Suppressor macrophage treated with lipopolysaccharide for 1 hour (primary cell): ENCODE data around the gene MYDGF.

Experiments used
- DNase-seq, 3 donors: peaks; one replicate each; pipeline ENCODE4 v3.0.0-alpha.2; 2020 to 2022

Gene MYDGF

DNA sequence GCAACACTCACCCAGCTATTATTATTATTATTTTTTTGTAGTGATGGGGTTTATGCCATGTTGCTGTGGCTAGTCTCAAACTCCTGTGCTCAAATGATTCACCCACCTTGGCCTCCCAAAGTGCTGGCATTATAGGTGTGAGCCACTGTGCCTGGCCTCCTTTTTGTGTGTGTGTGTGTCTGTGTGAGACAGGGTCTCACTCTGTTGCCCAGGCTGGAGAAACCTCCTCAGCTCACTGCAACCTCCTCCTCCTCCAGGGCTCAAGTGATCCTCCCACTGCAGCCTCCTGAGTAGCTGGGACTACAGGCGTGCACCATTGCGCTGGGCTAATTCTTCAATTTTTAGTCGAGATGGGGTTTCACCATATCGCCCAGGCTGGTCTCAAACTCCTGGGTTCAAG lies 3.6 kb upstream of the MYDGF start:
- no peak for DNase-seq

DNA sequence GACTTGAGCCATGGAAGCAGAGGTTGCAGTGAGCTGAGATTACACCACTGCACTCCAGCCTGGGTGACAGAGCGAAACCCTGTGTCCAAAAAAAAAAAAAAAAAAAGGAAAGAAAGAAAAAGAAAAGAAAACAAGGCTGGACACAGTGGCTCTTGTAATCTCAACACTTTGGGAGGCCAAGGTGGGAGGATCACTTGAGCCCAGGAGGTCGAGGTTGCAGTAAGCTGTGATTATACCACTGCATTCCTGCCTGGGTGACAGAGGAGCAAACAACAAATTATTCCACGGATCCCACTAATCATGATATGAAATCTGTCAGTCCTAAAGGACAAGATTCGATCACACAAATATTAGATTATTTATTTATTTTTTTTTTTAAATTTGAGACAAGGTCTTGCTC lies 3.1 kb upstream of the MYDGF start:
- DNase-seq = no peak

DNA sequence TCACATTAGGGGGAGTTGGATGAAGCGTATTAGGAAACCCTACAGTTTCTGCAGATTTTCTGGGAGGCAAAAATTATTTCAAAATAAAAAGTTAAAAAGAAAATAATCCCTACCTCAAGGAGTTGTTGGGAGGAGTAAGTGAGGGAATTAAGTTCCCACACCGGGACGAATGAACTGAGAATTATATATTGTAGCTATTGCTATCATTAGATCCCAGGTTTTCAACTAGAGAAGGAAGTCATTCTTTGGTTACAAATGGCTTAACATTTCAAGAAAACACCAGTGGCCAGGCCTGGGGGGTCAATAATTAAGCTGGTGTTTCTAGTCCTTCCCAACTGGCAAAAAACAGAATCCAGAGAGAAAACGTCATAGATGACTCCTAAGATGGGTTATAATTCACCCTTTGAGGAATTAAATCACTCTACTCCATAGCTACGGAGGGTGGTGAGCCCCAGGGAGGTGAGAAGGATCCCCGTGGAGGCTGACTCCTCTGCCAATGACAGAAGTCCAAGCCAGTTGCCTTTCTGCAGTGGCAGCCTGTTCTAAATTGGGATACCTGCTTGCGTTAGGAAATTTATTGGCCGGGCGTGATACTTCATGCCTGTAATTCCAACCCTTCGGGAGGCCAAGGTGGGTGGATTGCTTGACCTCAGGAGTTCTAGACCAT lies 1.2 kb upstream of the MYDGF start:
- no peak for DNase-seq

DNA sequence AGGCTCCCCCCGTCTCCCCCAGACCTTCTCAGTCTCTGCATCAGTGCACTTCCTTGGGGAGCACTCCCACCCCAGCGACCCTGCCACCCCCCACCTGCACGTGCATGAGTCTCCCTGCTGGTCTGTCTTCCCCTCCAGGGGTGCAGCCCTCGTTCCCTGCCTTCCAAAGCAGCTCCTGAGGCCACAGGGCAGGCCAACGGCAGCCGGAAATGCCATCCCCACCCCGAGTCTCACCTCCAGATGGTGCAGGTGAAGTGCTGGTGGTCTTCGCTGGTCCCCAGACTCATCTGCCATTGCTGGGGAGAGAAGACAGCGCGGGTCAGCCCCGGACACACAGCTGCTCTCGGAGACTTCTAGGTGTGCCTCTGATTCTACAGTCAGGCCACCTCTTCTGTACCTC lies 5.5 kb downstream of the MYDGF start:
- no peak for DNase-seq

DNA sequence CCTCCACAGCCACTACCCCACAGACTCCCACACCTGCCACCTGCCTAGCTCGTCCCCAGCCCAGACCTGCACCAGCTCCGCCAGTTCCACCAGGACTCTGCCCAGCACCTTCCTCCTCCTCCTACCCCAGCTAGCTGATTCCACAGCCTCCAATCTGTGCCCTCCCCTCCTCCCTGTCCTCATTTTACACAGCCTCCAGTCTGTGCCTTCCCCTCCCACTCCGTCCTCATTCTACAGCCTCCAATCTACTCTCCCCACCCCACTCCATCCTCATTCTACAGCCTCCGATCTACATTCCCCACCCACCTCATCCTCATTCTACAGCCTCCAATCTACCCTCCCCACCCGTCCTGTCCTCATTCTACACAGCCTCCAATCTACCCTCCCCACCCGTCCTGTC lies 7.3 kb downstream of the MYDGF start:
- no peak for DNase-seq

DNA sequence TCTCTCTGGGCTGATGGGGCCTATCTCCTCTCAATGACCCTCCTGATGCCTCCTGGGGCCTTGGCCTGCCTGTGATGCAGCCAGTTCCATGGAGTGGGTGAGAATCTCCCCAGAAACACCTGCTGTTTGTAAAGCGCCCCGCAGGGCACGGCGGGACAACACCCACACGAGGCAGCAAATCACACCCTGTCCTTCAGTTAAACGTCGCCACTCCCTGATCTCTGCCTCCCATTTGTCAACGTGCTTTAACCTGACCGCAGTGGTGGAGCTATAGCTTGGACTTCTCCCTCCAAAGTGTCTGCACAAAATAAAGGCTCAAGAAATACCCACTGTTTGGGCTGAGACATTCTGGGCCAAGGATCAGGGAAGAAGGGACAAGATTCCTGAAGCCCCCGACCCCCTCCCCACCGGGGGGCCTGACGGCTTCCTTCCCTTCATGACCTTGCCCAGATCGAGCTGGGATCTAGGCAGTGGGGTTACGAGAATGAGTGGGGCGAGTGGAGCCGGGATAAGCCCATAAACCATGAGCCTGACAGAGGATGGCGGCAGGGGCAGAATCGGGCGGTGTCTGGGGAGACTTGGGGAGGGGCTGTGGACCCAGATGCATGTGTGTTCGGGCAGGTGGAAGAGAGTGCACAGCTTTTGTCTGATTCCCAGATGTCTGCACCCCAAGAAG lies 8.0 kb downstream of the MYDGF start:
- DNase-seq = no peak

DNA sequence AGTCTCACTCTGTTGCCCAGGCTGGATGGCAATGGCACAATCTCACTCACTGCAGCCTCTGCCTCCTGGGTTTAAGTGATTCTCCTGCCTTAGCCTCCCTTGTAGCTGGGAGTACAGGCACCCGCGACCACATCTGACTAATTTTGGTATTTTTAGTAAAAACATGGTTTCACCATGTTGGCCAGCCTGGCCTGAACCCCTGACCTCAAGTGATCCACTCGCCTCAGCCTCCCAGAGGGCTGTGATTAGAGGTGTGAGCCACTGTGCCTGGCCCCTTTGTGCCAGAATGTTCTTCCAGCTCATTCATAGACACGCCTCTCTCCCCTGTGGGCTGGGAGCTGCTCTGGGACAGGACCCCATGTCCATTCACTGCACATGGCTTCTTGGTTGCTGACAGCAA lies 9.1 kb downstream of the MYDGF start:
- no peak for DNase-seq

DNA sequence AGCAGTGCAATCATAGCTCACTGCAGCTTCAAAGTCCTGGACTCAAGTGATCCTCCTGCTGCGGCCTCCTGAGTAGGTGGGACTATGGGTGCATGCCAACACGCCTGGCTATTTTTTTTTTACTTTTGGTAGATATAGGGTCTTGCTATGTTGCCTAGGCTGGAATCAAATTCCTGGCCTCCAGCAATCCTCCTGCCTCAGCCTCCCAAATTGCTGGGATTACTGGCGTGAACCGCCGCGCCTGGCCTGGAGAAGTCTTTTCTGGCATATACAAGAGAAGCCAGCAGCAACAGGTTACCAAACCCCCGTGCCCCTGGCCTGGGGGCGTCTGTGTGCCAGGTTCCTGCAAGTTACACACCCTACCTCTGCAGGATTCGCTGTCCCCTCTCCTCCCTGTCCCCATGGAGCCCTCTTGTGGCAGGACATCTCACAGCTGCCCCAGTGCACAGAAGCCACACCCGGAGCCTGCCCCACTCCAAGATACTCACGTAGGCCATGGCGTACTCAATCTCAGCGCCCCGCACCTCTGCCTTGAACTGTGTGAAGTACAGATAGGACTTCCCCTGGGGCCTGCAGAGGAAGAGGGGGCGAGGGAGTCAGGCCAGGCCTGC lies 9.9 kb downstream of the MYDGF start:
- DNase-seq = peak; percentile 50 to 67 (median 53)

DNA sequence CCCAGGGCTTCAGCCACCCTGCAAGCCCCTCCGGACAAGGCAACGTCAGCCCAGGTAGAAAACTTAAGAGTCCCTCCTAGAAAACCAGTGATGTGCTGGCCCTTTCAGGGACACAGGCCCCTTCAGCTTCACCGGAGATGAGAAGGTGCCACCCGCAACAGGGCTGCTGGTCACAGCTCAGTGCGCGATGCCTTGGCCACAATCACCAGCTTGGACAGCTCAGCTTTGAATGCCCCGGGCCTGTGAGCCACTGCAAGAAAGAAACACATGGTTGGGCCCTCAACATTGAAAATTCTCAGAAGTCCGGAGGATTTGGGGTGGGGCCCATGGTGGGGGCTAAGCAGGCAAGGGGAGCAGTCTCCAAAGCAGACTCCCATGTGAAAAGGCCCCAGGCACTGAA lies 12.3 kb downstream of the MYDGF start:
- DNase-seq = no peak

DNA sequence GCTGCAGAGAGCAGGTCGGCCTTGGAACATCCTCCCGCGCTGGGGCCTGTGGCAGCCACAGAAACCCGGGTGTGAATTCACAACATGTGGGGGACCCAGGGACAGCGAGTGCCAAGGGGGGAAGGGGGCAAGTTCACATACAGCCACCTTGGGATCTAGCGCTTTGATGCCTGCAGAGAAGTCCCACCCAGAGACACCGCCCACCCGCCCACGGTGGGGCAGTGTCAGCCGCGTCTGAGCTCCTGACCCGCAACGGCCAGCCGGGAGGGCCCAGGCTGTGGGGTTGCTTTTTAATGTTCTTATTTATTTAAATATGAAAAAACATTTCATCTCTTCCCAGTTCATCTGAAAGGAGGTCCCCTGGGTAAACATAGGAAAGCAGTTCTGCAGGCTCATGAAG lies 12.9 kb downstream of the MYDGF start:
- DNase-seq = no peak

DNA sequence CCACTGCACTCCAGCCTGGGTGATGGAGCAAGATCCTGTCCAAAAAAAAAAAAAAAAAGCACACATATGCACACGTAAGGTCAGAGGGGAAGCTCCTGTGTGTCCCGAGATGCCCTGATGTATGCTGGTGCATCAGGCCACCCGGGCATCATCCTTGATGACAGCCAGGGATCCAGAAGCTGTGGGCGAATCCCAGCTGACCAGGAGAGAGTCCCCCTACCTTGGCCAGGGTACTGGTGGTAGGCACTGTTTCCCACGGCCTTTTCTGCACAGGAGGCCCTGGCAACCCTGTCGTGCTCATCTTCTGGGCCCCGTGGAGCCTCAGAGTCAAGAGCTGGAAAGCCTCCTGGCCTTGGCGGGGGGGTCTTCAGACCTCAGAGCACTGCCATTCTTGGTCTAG lies 14.0 kb downstream of the MYDGF start:
- DNase-seq = no peak

DNA sequence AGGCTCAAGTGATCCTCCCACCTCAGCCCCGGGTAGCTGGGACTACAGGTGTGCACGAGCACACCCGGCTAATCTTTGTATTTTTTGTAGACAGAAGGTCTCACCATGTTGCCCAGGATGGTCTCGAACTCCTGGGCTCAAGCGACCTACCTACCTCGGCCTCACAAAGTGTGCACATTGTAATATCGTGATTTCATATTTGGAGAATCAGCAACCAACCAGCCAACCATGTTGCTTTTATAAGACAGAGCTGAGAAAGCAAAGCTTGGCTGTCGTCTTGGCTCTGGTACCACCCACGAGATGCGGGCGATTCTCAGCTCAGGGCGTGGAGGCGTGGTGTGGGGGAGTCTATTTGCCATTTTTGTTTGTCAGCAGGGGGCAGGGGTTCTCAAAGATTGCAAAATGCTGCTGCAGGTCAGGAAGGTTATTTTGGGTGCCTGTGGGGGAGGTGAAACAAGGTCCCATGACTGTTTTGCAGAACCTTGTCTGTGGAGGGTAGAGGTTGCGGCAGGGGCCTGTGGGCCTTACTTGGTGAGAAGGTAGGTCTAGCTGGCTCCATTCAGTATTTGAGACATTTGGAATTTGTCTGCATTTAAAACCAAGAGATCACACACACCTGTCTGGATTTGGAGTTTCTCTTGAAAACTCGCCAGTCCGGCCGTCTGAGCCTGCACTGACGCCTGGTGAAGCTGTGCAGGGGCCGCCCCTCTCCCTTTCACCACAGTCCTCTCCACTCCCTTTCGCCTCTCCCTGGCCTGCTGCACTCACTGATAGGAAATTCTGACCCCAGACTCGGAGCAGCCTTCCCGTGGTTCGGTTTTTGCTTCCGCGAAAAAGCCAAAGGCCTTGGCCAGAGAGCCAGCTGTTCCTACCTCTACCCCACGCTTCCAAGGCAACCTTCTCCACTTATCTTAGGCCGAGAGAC lies 15.4 kb downstream of the MYDGF start:
- peak; percentile 42 to 70 (median 69) for DNase-seq

DNA sequence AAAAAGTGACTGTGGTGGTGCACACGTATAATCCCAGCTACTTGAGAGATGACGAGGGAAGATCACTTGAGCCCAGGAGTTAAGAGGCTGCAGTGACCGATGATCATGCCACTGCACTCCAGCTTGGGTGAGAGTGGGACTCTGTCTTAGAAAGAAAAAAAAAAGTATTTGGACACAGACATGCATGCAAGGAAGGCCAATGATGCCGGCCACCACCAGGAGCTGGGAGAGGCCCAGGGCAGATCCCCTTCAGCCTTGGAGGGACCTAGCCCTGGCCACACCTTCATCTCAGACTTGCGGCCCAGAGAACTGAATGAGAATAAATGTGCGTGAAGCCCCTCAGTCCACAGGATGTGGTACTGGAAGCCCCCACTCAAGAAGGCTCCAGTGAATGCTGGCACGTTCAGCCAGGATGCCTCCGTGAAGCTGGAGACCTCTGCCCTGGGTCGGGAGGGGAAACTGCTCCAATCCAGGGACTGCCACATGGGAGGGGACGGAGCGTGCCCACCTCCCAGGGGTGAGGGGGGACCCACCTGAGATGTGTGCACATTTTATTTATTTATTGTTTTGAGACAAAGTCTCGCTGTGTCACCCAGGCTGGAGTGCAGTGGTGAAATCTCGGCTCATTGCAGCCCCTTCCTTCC lies 16.2 kb downstream of the MYDGF start:
- DNase-seq = no peak

DNA sequence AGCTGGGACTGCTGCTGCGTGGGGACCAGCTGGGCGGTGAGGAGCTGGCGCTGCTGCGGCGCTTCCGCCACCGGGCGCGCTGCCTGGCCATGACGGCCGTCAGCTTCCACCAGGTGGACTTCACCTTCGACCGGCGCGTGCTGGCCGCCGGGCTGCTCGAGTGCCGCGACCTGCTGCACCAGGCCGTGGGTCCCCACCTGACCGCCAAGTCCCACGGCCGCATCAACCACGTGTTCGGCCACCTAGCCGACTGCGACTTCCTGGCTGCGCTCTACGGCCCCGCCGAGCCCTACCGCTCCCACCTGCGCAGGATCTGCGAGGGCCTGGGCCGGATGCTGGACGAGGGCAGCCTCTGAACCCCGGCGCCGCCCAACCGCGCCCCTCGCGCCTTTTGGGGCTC lies 18.1 kb downstream of the MYDGF start:
- no peak for DNase-seq

DNA sequence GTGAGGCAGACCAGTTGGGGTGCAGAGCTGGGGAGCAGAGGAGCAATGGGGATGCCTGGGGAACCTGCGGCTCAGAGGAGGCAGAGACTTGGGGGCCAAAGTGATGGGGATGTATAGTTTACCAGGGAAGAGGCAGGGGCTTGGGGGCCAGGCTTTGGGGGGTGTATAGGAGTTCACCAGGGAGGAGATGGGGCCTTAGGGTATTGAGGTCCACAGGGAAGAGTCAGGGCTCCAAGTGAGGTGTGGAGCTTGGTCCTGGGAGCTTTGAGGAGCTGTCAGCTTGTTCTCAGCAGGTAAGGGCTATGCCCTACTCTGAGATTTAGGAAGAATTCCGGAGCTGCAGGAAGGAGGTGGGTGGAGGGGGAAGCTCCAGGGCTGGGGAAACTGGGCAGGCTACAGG lies 20.0 kb downstream of the MYDGF start:
- no peak for DNase-seq

DNA sequence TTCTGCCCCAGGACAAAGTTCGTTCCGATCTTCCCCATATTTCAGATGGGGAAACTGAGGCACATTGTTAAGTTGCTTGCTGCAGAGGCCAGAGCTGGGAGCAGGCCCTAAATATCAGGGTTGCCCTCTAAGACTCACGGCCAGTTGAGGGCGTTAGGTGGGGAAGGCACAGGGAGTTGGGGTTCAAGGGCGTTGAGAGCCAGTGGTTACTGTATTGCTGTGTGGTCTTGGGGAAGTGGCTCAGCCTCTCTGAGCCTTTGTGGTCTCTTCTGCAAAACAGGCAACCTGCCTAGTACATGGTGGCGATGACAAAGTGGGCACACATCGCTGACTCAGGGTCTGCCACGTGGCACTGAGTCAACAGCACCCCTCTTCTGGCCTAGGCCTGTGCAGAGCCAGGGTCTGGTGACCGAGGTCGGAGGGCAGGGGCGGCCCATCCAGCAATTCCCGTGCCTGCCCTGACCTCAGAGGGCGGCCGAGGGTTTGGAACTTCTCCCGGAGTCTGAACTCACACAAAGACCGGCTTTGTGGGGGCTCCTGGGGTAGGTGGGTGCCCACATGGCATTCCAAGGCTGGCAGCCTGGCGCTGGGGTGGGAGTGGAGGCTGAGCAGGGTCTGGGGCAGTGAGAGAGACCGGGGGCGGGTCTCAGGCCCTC lies 20.6 kb downstream of the MYDGF start:
- DNase-seq = no peak

DNA sequence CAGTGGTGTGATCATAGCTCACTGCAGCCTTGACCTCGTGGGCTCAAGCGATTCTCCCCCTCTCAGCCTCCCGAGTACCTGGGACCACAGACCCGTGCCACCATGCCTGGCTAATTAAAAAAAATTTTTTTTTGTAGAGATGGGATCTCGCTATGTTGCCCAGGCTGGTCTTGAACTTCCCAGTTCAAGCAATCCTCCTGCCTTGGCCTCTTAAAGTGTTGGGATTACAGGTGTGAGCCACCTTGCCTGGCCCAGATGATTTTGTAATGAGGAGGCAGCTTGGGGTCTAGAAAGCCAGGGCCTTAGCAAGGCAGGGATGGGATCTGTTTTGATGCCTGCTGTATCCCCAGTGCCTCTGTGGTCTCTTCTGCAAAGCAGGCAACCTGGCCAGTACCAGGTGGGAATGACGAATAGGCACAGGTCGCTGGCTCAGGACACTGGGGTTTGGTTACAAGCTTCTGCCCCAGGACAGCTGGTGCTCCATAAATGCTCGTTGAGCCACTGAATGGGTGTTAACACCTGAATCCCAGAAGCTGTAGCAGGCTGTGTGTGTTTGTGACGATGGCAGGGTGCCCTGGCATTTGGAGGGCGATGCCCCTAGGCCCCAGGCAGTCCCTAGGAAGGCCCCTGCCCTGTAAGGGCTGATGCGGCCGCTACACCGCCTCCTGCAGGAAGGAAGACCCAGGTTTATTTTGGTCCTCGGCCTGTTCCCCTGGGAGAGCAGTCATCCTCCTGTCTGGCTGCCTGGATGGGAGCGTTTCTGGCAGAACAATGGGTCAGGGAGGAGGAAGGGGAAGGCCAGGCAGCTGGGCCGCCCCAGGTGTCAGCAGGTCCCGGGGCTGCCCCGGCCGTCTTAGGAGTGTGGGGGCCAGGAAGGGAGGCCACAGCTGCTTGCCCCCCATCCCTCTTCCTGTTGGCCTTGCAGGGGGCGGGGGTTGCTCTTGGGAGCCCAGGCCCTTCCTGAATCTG lies 22.2 kb downstream of the MYDGF start:
- no peak for DNase-seq

DNA sequence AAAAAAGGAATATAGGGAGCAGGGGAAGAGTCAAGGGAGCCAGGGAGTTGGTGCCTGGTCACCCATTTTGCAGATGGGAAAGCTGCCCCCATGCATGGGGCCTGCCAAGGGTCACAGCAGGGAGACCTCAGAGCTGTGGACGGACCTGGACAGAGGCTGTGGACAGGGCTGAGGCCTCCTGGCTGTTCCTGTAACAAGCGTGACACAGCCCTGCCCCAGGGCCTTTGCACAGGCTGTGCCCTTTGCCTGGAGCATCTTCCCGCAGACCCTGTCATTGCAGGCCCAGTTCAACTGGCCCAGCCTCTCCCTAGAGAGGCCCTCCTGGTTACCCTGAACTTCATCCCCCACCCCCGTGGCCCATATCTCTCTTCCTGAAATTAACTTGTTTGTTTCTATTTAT lies 24.4 kb downstream of the MYDGF start:
- DNase-seq = no peak

DNA sequence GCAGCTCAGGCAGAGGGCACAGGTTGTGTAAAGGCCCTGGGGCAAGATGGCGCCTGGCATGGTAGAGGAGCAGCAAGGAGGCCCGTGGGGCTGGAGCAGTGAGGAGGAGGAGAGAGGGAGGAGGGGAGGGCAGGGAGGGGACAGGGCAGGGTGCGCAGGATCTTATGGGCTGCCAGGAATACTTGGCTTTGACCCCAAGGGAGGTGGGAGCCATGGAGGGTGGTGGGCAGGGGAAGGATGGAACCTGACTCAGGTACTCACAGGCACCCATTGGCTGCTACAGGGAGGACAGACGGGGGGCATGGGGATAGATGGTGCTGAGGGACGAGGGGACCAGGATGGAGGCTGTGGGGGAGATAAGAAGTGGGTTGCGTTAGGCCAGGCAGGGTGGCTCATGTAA lies 27.5 kb downstream of the MYDGF start:
- no peak for DNase-seq

DNA sequence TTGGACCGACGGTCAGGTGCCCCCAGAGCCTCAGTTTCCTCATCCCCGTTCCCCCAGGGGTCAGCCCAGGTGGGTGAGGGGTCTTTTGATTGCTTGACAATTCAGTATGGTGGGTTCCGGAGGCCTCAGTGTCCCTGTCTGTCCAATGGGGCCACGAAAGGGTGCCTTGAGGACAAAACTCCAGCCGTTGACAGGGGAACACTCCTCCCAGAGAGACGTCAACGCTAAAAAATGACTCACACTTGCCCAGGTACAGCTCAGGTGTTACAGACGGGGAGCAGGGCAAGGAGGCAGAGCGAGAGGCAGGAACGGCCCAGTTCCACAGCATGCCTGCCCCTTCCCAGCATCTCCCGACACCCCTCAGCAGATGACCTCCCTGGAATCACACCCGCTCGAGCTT lies 29.0 kb downstream of the MYDGF start:
- no peak for DNase-seq
